Stimulated activated memory B cell treated with anti-CD40 and anti-IgM and Interleukin-4, amounts not matched to agents 10 μg/mL and 1 μg/mL and 100 μg/mL, for 72 hours (primary cell): ENCODE measurements around the gene TMEM151B.

Experiments
- ATAC-seq: fragments of 150-1000 bp; cut with Tn5 transposase; 2 replicates; pipeline ENCODE4 v1.10.0; 2021
- H3K27ac Mint-ChIP-seq: one replicate; pipeline ENCODE4 v1.8.0; 2022; ENCODE audit warnings: mild to moderate bottlenecking, mixed read lengths
- H3K27me3 Mint-ChIP-seq: one replicate; pipeline ENCODE4 v1.8.0; 2022; ENCODE audit warnings: mixed read lengths
- H3K36me3 Mint-ChIP-seq: one replicate; pipeline ENCODE4 v1.8.0; 2022; ENCODE audit warnings: mixed read lengths
- H3K4me1 Mint-ChIP-seq: one replicate; pipeline ENCODE4 v1.8.0; 2022; ENCODE audit warnings: mixed read lengths
- H3K4me3 Mint-ChIP-seq: one replicate; pipeline ENCODE4 v1.8.0; 2022; ENCODE audit warnings: mild to moderate bottlenecking, moderate library complexity, mixed read lengths
- H3K9me3 Mint-ChIP-seq: one replicate; pipeline ENCODE4 v1.8.0; 2022; ENCODE audit warnings: mixed read lengths

TMEM151B gene

GRCh38 chr6:44353336-44353735 is 83.1 kb downstream of the TMEM151B start:
- H3K4me3 Mint-ChIP-seq, result no peak overlapping the region
- no peak for ATAC-seq
- peaks cover 11% of the 10 kb centered on the region for H3K9me3 Mint-ChIP-seq
- no peaks in the 10 kb centered on the region for H3K36me3 Mint-ChIP-seq
- no peak overlapping the region for H3K27ac Mint-ChIP-seq
- H3K4me1 Mint-ChIP-seq, result no peaks in the 10 kb centered on the region
- H3K27me3 Mint-ChIP-seq, result peaks cover 18% of the 10 kb centered on the region

DNA sequence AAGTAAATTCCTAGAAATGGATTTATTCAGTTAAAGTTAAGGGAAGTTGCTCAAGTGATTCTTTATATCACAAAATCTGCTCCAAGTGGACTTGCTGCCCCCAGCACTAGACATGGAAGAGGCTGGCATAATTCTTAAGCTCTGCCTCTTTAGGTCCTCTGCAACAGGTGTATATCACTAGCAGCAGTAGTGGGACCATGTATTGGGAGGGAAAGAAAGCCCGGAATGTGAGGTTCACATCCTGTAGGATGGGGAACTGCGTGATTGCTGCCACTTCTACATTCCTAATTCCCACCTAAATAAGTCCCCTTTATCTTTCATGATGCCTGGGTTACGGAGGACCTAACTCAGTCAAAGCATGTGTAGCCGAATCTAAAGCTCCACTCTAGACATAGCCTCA is 85.4 kb downstream of the TMEM151B start:
- no peaks in the 10 kb centered on the region for H3K36me3 Mint-ChIP-seq
- no peak overlapping the region for H3K27ac Mint-ChIP-seq
- H3K4me1 Mint-ChIP-seq, result no peaks in the 10 kb centered on the region
- H3K4me3 Mint-ChIP-seq, result no peak overlapping the region
- no peak for ATAC-seq
- H3K9me3 Mint-ChIP-seq, result peaks cover 11% of the 10 kb centered on the region
- peaks cover 18% of the 10 kb centered on the region for H3K27me3 Mint-ChIP-seq

DNA sequence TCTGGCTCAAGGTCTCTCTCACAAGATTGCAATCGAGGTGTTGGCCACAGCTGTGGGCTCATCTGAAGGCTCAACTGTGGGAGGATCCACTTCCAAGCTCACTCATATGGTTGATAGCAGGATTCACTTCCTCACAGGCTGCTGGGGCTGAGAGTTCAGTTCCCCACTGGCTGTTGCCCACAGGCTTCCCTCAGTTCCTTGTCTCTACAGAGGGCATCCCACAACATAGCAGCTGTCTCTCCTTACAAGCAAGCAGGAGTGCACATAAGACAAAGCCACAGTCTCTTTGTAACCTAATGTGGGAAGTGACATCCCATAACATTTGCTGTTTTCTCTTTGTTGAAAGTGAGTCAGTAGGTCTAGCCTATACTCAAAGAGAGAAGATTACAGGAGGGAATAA is 86.2 kb downstream of the TMEM151B start:
- H3K4me1 Mint-ChIP-seq, result no peaks in the 10 kb centered on the region
- no peaks in the 10 kb centered on the region for H3K36me3 Mint-ChIP-seq
- no peak overlapping the region for H3K27ac Mint-ChIP-seq
- ATAC-seq, result no peak
- no peak overlapping the region for H3K4me3 Mint-ChIP-seq
- H3K9me3 Mint-ChIP-seq, result peaks cover 11% of the 10 kb centered on the region
- H3K27me3 Mint-ChIP-seq, result peaks cover 23% of the 10 kb centered on the region
